ENCODE data around the gene UNC80. TPM values are rescaled to one million over a fixed set of nuclear protein-coding genes. Genes with fewer than 3 reads are reported as not detected.

UNC80 gene
- total RNA-seq, 4 donors from 2014 or later = 0.02 to 0.62 (median 0.15) TPM; not detected in 1

GRCh38 chr2:210009896-210010295 lies 238.3 kb downstream of the UNC80 start:
- TF ChIP-seq CTCF (IDR thresholded peaks at IDR 0.05) (no peak), POLR2A (IDR thresholded peaks at IDR 0.05) (no peak)
- DNase-seq (ENCODE audit: low spot score in 2 of 2) = no peak
- WGBS, 2 donors = 56 to 61% methylated on average over 3 of the region's 3 CpGs
- intact Hi-C loops (cut with DNase I; ENCODE audit: low total_unique reads) = no loop called here
- H3K4me3 ChIP-seq (ENCODE audit: low read depth, poor library complexity, severe bottlenecking) = no peak overlapping the region

- WGBS, 2 donors = 81 to 93% methylated on average over 1 of the region's 1 CpG
- no peak for TF ChIP-seq CTCF (IDR thresholded peaks at IDR 0.05)
- TF ChIP-seq POLR2A (IDR thresholded peaks at IDR 0.05) = no peak
- no peak overlapping the region for H3K4me3 ChIP-seq (ENCODE audit: low read depth, poor library complexity, severe bottlenecking)
- no peak for DNase-seq (ENCODE audit: low spot score in 2 of 2)
- intact Hi-C loops (cut with DNase I; ENCODE audit: low total_unique reads) = no loop called here
Observed at GRCh38 chr2:210020138-210020537, 248.5 kb downstream of the UNC80 start.

GRCh38 chr2:210022824-210023223 lies 251.2 kb downstream of the UNC80 start:
- H3K4me3 ChIP-seq (ENCODE audit: low read depth, poor library complexity, severe bottlenecking) = no peak overlapping the region
- DNase-seq (ENCODE audit: low spot score in 2 of 2) = no peak
- 87 to 93% methylated on average over 3 of the region's 3 CpGs for WGBS, 2 donors
- intact Hi-C loops (cut with DNase I; ENCODE audit: low total_unique reads) = no loop called here
- no peak for TF ChIP-seq POLR2A (IDR thresholded peaks at IDR 0.05)
- TF ChIP-seq CTCF (IDR thresholded peaks at IDR 0.05) = no peak

- intact Hi-C loops (cut with DNase I; ENCODE audit: low total_unique reads) = no loop called here
- TF ChIP-seq POLR2A (IDR thresholded peaks at IDR 0.05) = no peak
- no peak for TF ChIP-seq CTCF (IDR thresholded peaks at IDR 0.05)
- DNase-seq (ENCODE audit: low spot score in 2 of 2) = no peak
- WGBS, 2 donors = 81 to 90% methylated on average over 2 of the region's 2 CpGs
- no peak overlapping the region for H3K4me3 ChIP-seq (ENCODE audit: low read depth, poor library complexity, severe bottlenecking)
Observed at GRCh38 chr2:210027608-210028007, 256.0 kb downstream of the UNC80 start.

- TF ChIP-seq CTCF (IDR thresholded peaks at IDR 0.05) (no peak), POLR2A (IDR thresholded peaks at IDR 0.05) (no peak)
- DNase-seq (ENCODE audit: low spot score in 2 of 2) = no peak
- intact Hi-C loops (cut with DNase I; ENCODE audit: low total_unique reads) = no loop called here
- no peak overlapping the region for H3K4me3 ChIP-seq (ENCODE audit: low read depth, poor library complexity, severe bottlenecking)
- 56 to 63% methylated on average over 2 of the region's 2 CpGs for WGBS, 2 donors
Observed at GRCh38 chr2:210028178-210028577, 256.5 kb downstream of the UNC80 start.

- WGBS, 2 donors = 83 to 88% methylated on average over 2 of the region's 2 CpGs
- TF ChIP-seq CTCF (IDR thresholded peaks at IDR 0.05) (no peak), POLR2A (IDR thresholded peaks at IDR 0.05) (no peak)
- intact Hi-C loops (cut with DNase I; ENCODE audit: low total_unique reads) = no loop called here
- no peak overlapping the region for H3K4me3 ChIP-seq (ENCODE audit: low read depth, poor library complexity, severe bottlenecking)
- DNase-seq (ENCODE audit: low spot score in 2 of 2) = no peak
Observed at GRCh38 chr2:210034087-210034683, 262.6 kb downstream of the UNC80 start.

All from lower leg skin (tissue), 4 donors.